Endothelial cell of umbilical vein (primary cell): ENCODE results near the gene IGSF9B. TPM values are rescaled to one million over a fixed set of nuclear protein-coding genes. Genes with fewer than 3 reads are reported as not detected.

ENCODE experiments used
- BruUV-seq: library from RNA; stranded (reverse); fragments of 400-500 nt; replicated peaks from 2 replicates; lab custom pipeline; 2021; lab: Mats Ljungman, UMichigan
- CTCF ChIA-PET: fragments of 300-600, 350-600 bp; sonication (Branson Sonifier 250); formaldehyde crosslinking; loops from one replicate; lab custom pipeline; 2021; ENCODE audit warnings: antibody characterized with exemption, inconsistent platforms; lab: Charles Lee
- POLR2A ChIA-PET: fragments of 300-600, 350-600 bp; sonication (Branson Sonifier 250); formaldehyde crosslinking; loops from one replicate; lab custom pipeline; 2021; ENCODE audit warnings: antibody characterized with exemption, inconsistent platforms; lab: Charles Lee
- DNase-seq: peaks from one replicate; pipeline ENCODE4 v3.0.0-alpha.2; 2011; ENCODE audit warnings: low read depth, low spot score
- FAIRE-seq: peaks from 2 replicates; lab custom pipeline; 2011; peaks lifted over from hg19 to GRCh38; lab: Jason Lieb, UNC
- H2AFZ ChIP-seq: 2 replicates; pipeline ENCODE4 v1.6.0; 2012; ENCODE audit warnings: low read depth, low read length, control low read depth, inconsistent platforms
- H3K27ac ChIP-seq: 2 replicates; pipeline ENCODE4 v1.5.1; 2011; ENCODE audit warnings: low read depth, mild to moderate bottlenecking, control low read depth, low read length, moderate library complexity; ENCODE audit not compliant: insufficient read depth
- H3K27me3 ChIP-seq, 2 experiments: 2 replicates each; pipeline versions ENCODE4 v1.6.0 to v1.6.1; 2011; ENCODE audit warnings: low read length in 2 of 2, mixed read lengths in 1 of 2; ENCODE audit not compliant: control insufficient read depth in 2 of 2, insufficient read depth in 2 of 2
- H3K36me3 ChIP-seq, 2 experiments: 2 replicates in 1 of 2; 3 replicates in 1 of 2; pipeline ENCODE4 v1.5.1; 2011; ENCODE audit warnings: low read length in 2 of 2, mild to moderate bottlenecking in 1 of 2, moderate library complexity in 1 of 2; ENCODE audit not compliant: control insufficient read depth in 2 of 2, insufficient read depth in 2 of 2; ENCODE audit errors: extremely low read depth in 1 of 2
- H3K4me1 ChIP-seq: 3 replicates; pipeline ENCODE4 v1.5.1; 2011; ENCODE audit warnings: mild to moderate bottlenecking, low read length; ENCODE audit not compliant: control insufficient read depth, insufficient read depth; ENCODE audit errors: extremely low read depth
- H3K4me2 ChIP-seq: 2 replicates; pipeline ENCODE4 v1.6.1; 2011; ENCODE audit warnings: low read length, control low read depth, mixed read lengths; ENCODE audit not compliant: insufficient read depth
- H3K4me3 ChIP-seq, 3 experiments: fragments of 200-600 bp in 1 of 3; sonication (generic), shearing (Covaris generic) in 1 of 3; replicated peaks in 1 of 3; 2 replicates each; pipeline ENCODE4 v1.5.1; 2011 to 2016; ENCODE audit warnings: control low read depth in 3 of 3, low read length in 3 of 3, mild to moderate bottlenecking in 2 of 3, inconsistent platforms in 1 of 3, low read depth in 1 of 3, moderate library complexity in 1 of 3; ENCODE audit not compliant: insufficient read depth in 1 of 3
- H3K79me2 ChIP-seq: 2 replicates; pipeline ENCODE4 v1.6.0; 2012; ENCODE audit warnings: low read length, inconsistent platforms; ENCODE audit not compliant: control insufficient read depth, insufficient read depth
- H3K9ac ChIP-seq: replicated peaks from 2 replicates; pipeline ENCODE3; 2011; ENCODE audit warnings: low read length, control low read depth; ENCODE audit not compliant: insufficient read depth; ENCODE audit errors: extremely low read depth
- H3K9me1 ChIP-seq: replicated peaks from 3 replicates; pipeline ENCODE4 v1.6.0; 2011; ENCODE audit warnings: mild to moderate bottlenecking, low read length; ENCODE audit not compliant: control insufficient read depth, insufficient read depth; ENCODE audit errors: extremely low read depth
- H3K9me3 ChIP-seq: replicated peaks from 2 replicates; pipeline ENCODE4 v1.5.1; 2012; ENCODE audit warnings: low read length, inconsistent platforms; ENCODE audit not compliant: control insufficient read depth, insufficient read depth
- H4K20me1 ChIP-seq: replicated peaks from 2 replicates; pipeline ENCODE3; 2011; ENCODE audit warnings: mild to moderate bottlenecking, low read length; ENCODE audit not compliant: control insufficient read depth, insufficient read depth; ENCODE audit errors: extremely low read depth
- MYC ChIP-seq: IDR thresholded peaks from one replicate; pipeline ENCODE4 v1.6.1; 2011; ENCODE audit warnings: mild to moderate bottlenecking, low read depth, low read length
- POLR2AphosphoS5 ChIP-seq: IDR thresholded peaks from 2 replicates; pipeline ENCODE4 v1.6.1; 2012; ENCODE audit warnings: low read depth, mild to moderate bottlenecking, control low read depth, low read length, moderate library complexity; ENCODE audit not compliant: insufficient read depth
- dilution Hi-C: fragments of 300-500 bp; cut with MboI; formaldehyde crosslinking; loops from one replicate; pipeline ENCODE4 v1.15.0; 2019; ENCODE audit warnings: low sequenced_read_pairs; ENCODE audit not compliant: extremely low pct_ligation_motif_present
- intact Hi-C: fragments of 100-400 bp; cut with micrococcal nuclease; formaldehyde crosslinking; loops from one replicate; pipeline ENCODE4 v1.10.0; 2022
- polyA plus RNA-seq, 4 experiments: library from polyadenylated mRNA; depleted of rRNA in 3 of 4; stranded (reverse) in 3 of 4; unstranded in 1 of 4; fragments of >200 nt; gene quantifications; 2 replicates each; pipeline versions ENCODE4 v1.2.1 to v1.2.3, GENCODE V29; 2011 to 2012; ENCODE audit warnings: missing spikeins in 1 of 4
- total RNA-seq: library from RNA; stranded (reverse); gene quantifications from 2 replicates; pipeline ENCODE4 v1.2.3, GENCODE V29; 2021
- TF ChIP-seq, protein P1 (sequence below), 2 donors: IDR thresholded peaks; 1 replicate in 1 of 2; 2 replicates in 1 of 2; pipeline ENCODE4 v1.5.1; 2011; ENCODE audit warnings: low read length in 2 of 2, mild to moderate bottlenecking in 2 of 2, moderate library complexity in 2 of 2, control low read depth in 1 of 2, inconsistent platforms in 1 of 2, low read depth in 1 of 2; ENCODE audit not compliant: insufficient read depth in 1 of 2; ENCODE audit errors: extremely low read depth in 1 of 2

Gene IGSF9B
- total and polyA plus RNA-seq, 2 donors (not counting 3 experiments of a cell fraction or from before 2014, with no cell fraction given): 0.15 to 0.18 TPM

DNA sequence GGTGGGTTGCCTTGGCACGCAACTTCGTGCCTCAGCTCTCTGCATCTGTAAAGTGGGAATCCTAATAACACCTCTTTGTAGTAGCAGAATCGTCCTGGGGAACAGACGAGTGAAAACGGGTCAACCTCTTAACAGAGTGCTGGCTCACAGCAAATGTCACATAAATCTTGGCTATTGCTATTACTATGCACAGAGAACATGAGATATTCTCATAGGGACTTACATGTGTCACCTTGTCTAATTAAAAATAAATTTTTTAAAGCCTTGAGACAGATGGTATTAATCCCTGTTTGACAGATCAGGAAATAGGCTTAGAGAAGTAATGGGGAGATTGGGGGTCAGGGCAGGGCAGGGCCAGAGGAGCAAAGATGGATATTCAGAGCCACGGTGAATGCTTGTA, 44.3 kb upstream of the IGSF9B start:
- DNase-seq (no peak), FAIRE-seq (no peak)
- peaks cover 0 to 2% of the 10 kb centered on the region in 2 experiments for H3K27me3 ChIP-seq
- no peaks in the 10 kb centered on the region for H3K4me1 ChIP-seq
- no peak overlapping the region for H3K4me2 ChIP-seq
- ChIA-PET POLR2A (no interaction called here), CTCF (no interaction called here)
- H4K20me1 ChIP-seq: no peaks in the 10 kb centered on the region
- dilution Hi-C loops: no loop called here
- H3K4me3 ChIP-seq: no peak overlapping the region
- H3K9ac ChIP-seq: no peak overlapping the region
- no peak overlapping the region for H2AFZ ChIP-seq
- TF ChIP-seq, protein P1, sequence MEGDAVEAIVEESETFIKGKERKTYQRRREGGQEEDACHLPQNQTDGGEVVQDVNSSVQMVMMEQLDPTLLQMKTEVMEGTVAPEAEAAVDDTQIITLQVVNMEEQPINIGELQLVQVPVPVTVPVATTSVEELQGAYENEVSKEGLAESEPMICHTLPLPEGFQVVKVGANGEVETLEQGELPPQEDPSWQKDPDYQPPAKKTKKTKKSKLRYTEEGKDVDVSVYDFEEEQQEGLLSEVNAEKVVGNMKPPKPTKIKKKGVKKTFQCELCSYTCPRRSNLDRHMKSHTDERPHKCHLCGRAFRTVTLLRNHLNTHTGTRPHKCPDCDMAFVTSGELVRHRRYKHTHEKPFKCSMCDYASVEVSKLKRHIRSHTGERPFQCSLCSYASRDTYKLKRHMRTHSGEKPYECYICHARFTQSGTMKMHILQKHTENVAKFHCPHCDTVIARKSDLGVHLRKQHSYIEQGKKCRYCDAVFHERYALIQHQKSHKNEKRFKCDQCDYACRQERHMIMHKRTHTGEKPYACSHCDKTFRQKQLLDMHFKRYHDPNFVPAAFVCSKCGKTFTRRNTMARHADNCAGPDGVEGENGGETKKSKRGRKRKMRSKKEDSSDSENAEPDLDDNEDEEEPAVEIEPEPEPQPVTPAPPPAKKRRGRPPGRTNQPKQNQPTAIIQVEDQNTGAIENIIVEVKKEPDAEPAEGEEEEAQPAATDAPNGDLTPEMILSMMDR (IDR thresholded peaks at IDR 0.05; ENCODE audit: extremely low read depth in 1 of 2, insufficient read depth in 1 of 2, low read depth in 1 of 2, low read length in 2 of 2): no peak
- no peak for TF ChIP-seq POLR2AphosphoS5
- no peak for TF ChIP-seq MYC
- intact Hi-C loops: no loop called here
- H3K9me3 ChIP-seq: no peaks in the 10 kb centered on the region
- no peaks in the 10 kb centered on the region for H3K9me1 ChIP-seq
- H3K79me2 ChIP-seq: no peaks in the 10 kb centered on the region
- H3K36me3 ChIP-seq: no peaks in the 10 kb centered on the region
- H3K27ac ChIP-seq: no peak overlapping the region
- BruUV-seq: no TSS peak

- no TSS peak for BruUV-seq
- no peaks in the 10 kb centered on the region for H3K9me1 ChIP-seq
- peaks cover 0 to 2% of the 10 kb centered on the region in 2 experiments for H3K27me3 ChIP-seq
- H3K9ac ChIP-seq: no peak overlapping the region
- H3K79me2 ChIP-seq: no peaks in the 10 kb centered on the region
- CTCF ChIA-PET: no interaction called here
- H2AFZ ChIP-seq: no peak overlapping the region
- dilution Hi-C loops: no loop called here
- H3K36me3 ChIP-seq: no peaks in the 10 kb centered on the region
- no peak overlapping the region for H3K4me3 ChIP-seq
- FAIRE-seq (no peak), DNase-seq (no peak)
- intact Hi-C loops: no loop called here
- H3K9me3 ChIP-seq: no peaks in the 10 kb centered on the region
- no peaks in the 10 kb centered on the region for H4K20me1 ChIP-seq
- TF ChIP-seq, protein P1 (IDR thresholded peaks at IDR 0.05; ENCODE audit: extremely low read depth in 1 of 2, insufficient read depth in 1 of 2, low read depth in 1 of 2, low read length in 2 of 2): no peak
- H3K4me2 ChIP-seq: no peak overlapping the region
- no peak overlapping the region for H3K27ac ChIP-seq
- no peaks in the 10 kb centered on the region for H3K4me1 ChIP-seq
- POLR2A ChIA-PET: no interaction called here
Observed at GRCh38 chr11:133999355-133999754, 42.6 kb upstream of the IGSF9B start.
